IMR-90 (cell line): ENCODE data around the gene TMEM63C. TPM values are rescaled to one million over a fixed set of nuclear protein-coding genes. Genes with fewer than 3 reads are reported as not detected.

ENCODE experiments used
- ATAC-seq: fragments of 200-7000 bp; cut with Tn5 transposase; 2 replicates; pipeline ENCODE4 v1.9.1; 2020; ENCODE audit warnings: low read depth, mild to moderate bottlenecking, moderate library complexity
- BruUV-seq: library from RNA; stranded (reverse); fragments of 400-500 nt; replicated peaks from 2 replicates; lab custom pipeline; 2021; lab: Mats Ljungman, UMichigan
- CTCF ChIA-PET: fragments of 300-600 bp; formaldehyde crosslinking; extraction: SDS; loops from one replicate; lab custom pipeline; 2021; ENCODE audit warnings: antibody characterized with exemption; lab: Yijun Ruan, JAX
- POLR2A ChIA-PET: fragments of 300-600 bp; sonication (Branson Sonifier 250); formaldehyde crosslinking; loops from one replicate; lab custom pipeline; 2022; ENCODE audit warnings: antibody characterized with exemption; ENCODE audit not compliant: unreplicated experiment; lab: Charles Lee
- DNase-seq: peaks from one replicate; pipeline ENCODE4 v3.0.0; 2013
- H2AFZ ChIP-seq: replicated peaks from 2 replicates; pipeline ENCODE3; 2013; ENCODE audit warnings: low read length, mild to moderate bottlenecking; ENCODE audit not compliant: poor library complexity
- H2AK5ac ChIP-seq: 2 replicates; pipeline ENCODE4 v1.6.1; 2013; ENCODE audit warnings: low read depth, low read length, inconsistent platforms
- H2AK9ac ChIP-seq: replicated peaks from 2 replicates; pipeline ENCODE3; 2013; ENCODE audit warnings: mild to moderate bottlenecking, low read depth, low read length, moderate library complexity; ENCODE audit not compliant: poor library complexity
- H2BK120ac ChIP-seq: 2 replicates; pipeline ENCODE4 v1.6.1; 2013; ENCODE audit warnings: low read depth, low read length, inconsistent platforms
- H2BK15ac ChIP-seq: 3 replicates; pipeline ENCODE4 v1.6.1; 2013; ENCODE audit warnings: low read depth, low read length, inconsistent platforms
- H2BK20ac ChIP-seq: 2 replicates; pipeline ENCODE4 v1.6.1; 2013; ENCODE audit warnings: low read depth, mild to moderate bottlenecking, inconsistent platforms, low read length, moderate library complexity
- H2BK5ac ChIP-seq: 2 replicates; pipeline ENCODE4 v1.6.1; 2013; ENCODE audit warnings: mild to moderate bottlenecking, low read depth, low read length, inconsistent platforms; ENCODE audit not compliant: poor library complexity, severe bottlenecking
- H3K14ac ChIP-seq: replicated peaks from 2 replicates; pipeline ENCODE4 v1.6.1; 2013; ENCODE audit warnings: low read depth, low read length, inconsistent platforms
- H3K18ac ChIP-seq: 2 replicates; pipeline ENCODE4 v1.6.1; 2013; ENCODE audit warnings: low read depth, low read length, control low read depth
- H3K23ac ChIP-seq: 2 replicates; pipeline ENCODE4 v1.6.1; 2013; ENCODE audit warnings: low read depth, low read length, inconsistent platforms
- H3K27ac ChIP-seq: 2 replicates; pipeline ENCODE4 v1.5.1; 2013; ENCODE audit warnings: mild to moderate bottlenecking, control low read depth, low read length; ENCODE audit not compliant: insufficient read depth
- H3K27me3 ChIP-seq: 2 replicates; pipeline ENCODE4 v1.6.1; 2013; ENCODE audit warnings: low read length; ENCODE audit not compliant: control insufficient read depth, insufficient read depth
- H3K36me3 ChIP-seq: 2 replicates; pipeline ENCODE4 v1.6.1; 2013; ENCODE audit warnings: low read length, mixed read lengths; ENCODE audit not compliant: control insufficient read depth, insufficient read depth
- H3K4ac ChIP-seq: 2 replicates; pipeline ENCODE4 v1.6.1; 2013; ENCODE audit warnings: low read depth, low read length, inconsistent platforms
- H3K4me1 ChIP-seq: 2 replicates; pipeline ENCODE4 v1.6.1; 2013; ENCODE audit warnings: low read length, mixed read lengths; ENCODE audit not compliant: control insufficient read depth, insufficient read depth
- H3K4me2 ChIP-seq: 2 replicates; pipeline ENCODE4 v1.6.1; 2013; ENCODE audit warnings: low read depth, mild to moderate bottlenecking, control low read depth, low read length, moderate library complexity
- H3K4me3 ChIP-seq: 2 replicates; pipeline ENCODE4 v1.5.1; 2013; ENCODE audit warnings: low read depth, mild to moderate bottlenecking, control low read depth, low read length, moderate library complexity; ENCODE audit not compliant: insufficient read depth
- H3K56ac ChIP-seq: 2 replicates; pipeline ENCODE4 v1.6.1; 2013; ENCODE audit warnings: low read length, inconsistent platforms; ENCODE audit not compliant: insufficient read depth; ENCODE audit errors: extremely low read depth
- H3K79me1 ChIP-seq, 2 experiments: 2 replicates each; pipeline ENCODE4 v1.6.1; 2013; ENCODE audit warnings: low read length in 2 of 2, inconsistent platforms in 1 of 2, low read depth in 1 of 2
- H3K9ac ChIP-seq: 2 replicates; pipeline ENCODE4 v1.6.1; 2013; ENCODE audit warnings: low read depth, low read length, control low read depth
- H3K9me1 ChIP-seq: 2 replicates; pipeline ENCODE4 v1.6.1; 2013; ENCODE audit warnings: low read length, inconsistent platforms; ENCODE audit not compliant: insufficient read depth
- H3K9me3 ChIP-seq: 2 replicates; pipeline ENCODE4 v1.6.1; 2013; ENCODE audit warnings: low read length; ENCODE audit not compliant: control insufficient read depth, insufficient read depth
- H4K20me1 ChIP-seq: 2 replicates; pipeline ENCODE4 v1.6.1; 2013; ENCODE audit warnings: low read length, inconsistent platforms; ENCODE audit not compliant: insufficient read depth
- H4K5ac ChIP-seq: 2 replicates; pipeline ENCODE4 v1.6.1; 2013; ENCODE audit warnings: mild to moderate bottlenecking, low read depth, low read length, control low read depth
- H4K8ac ChIP-seq, 2 experiments: 2 replicates each; pipeline ENCODE4 v1.6.1; 2013; ENCODE audit warnings: low read depth in 2 of 2, low read length in 2 of 2, control low read depth in 1 of 2, inconsistent platforms in 1 of 2
- H4K91ac ChIP-seq: 2 replicates; pipeline ENCODE4 v1.6.1; 2013; ENCODE audit warnings: low read depth, low read length, inconsistent platforms; ENCODE audit not compliant: insufficient read depth
- BHLHE40 ChIP-seq: fragments of 150-350 bp; IDR thresholded peaks from 2 replicates; pipeline ENCODE4 v1.6.1; 2016; ENCODE audit warnings: mild to moderate bottlenecking, low read depth, low read length
- CEBPB ChIP-seq: IDR thresholded peaks from 2 replicates; pipeline ENCODE4 v1.6.1; 2012; ENCODE audit warnings: low read depth, low read length, improper control_type of control experiment
- CTCF ChIP-seq: conservative IDR thresholded peaks from 2 replicates; pipeline ENCODE4 v1.5.1; 2012; ENCODE audit warnings: mild to moderate bottlenecking, low read depth, low read length, improper control_type of control experiment
- ELK1 ChIP-seq: fragments of 150-350 bp; IDR thresholded peaks from 2 replicates; pipeline ENCODE4 v1.6.1; 2016; ENCODE audit warnings: low read depth, mild to moderate bottlenecking, low read length, moderate library complexity, borderline replicate concordance
- FOS ChIP-seq: fragments of 150-350 bp; IDR thresholded peaks from 2 replicates; pipeline ENCODE4 v1.6.1; 2016; ENCODE audit warnings: low read depth, low read length
- MAFK ChIP-seq: IDR thresholded peaks from 2 replicates; pipeline ENCODE4 v1.6.1; 2012; ENCODE audit warnings: low read depth, low read length, improper control_type of control experiment
- MAZ ChIP-seq: IDR thresholded peaks from 2 replicates; pipeline ENCODE4 v1.6.1; 2012; ENCODE audit warnings: low read depth, mild to moderate bottlenecking, low read length, improper control_type of control experiment, moderate library complexity, borderline replicate concordance
- MXI1 ChIP-seq: IDR thresholded peaks from 2 replicates; pipeline ENCODE4 v1.6.1; 2012; ENCODE audit warnings: low read depth, mild to moderate bottlenecking, low read length, moderate library complexity, borderline replicate concordance
- POLR2A ChIP-seq: IDR thresholded peaks from 2 replicates; pipeline ENCODE4 v1.6.1; 2012; ENCODE audit warnings: mild to moderate bottlenecking, low read depth, low read length
- RFX5 ChIP-seq: IDR thresholded peaks from 2 replicates; pipeline ENCODE4 v1.8.0; 2012; ENCODE audit warnings: low read depth, mild to moderate bottlenecking, low read length, moderate library complexity
- SMC3 ChIP-seq: fragments of 150-350 bp; IDR thresholded peaks from 2 replicates; pipeline ENCODE4 v1.6.1; 2016; ENCODE audit warnings: low read depth, mild to moderate bottlenecking, antibody characterized with exemption, low read length, moderate library complexity
- USF2 ChIP-seq: fragments of 150-350 bp; IDR thresholded peaks from 2 replicates; pipeline ENCODE4 v1.6.1; 2017; ENCODE audit warnings: mild to moderate bottlenecking, antibody characterized with exemption, low read length, low read depth
- WGBS, 2 experiments: methylation state at CpG; one replicate each; pipeline versions ENCODE4 v1.1.5 to v1.1.7; 2013; ENCODE audit warnings: missing lambda C conversion rate in 2 of 2; ENCODE audit not compliant: insufficient read length in 1 of 2; ENCODE audit errors: extremely low coverage in 2 of 2; 5-methylcytosine and 5-hydroxymethylcytosine counted together
- dilution Hi-C: fragments of 300-500 bp; cut with HindIII; formaldehyde crosslinking; loops from one replicate; pipeline ENCODE4 v1.14.3; 2018; ENCODE audit warnings: low sequenced_read_pairs; ENCODE audit not compliant: unreplicated experiment
- in situ Hi-C: fragments of 300-500 bp; cut with MboI; formaldehyde crosslinking; loops from 3 replicates; pipeline ENCODE4 v1.14.3; 2019; ENCODE audit warnings: low sequenced_read_pairs, inconsistent platforms, mixed read lengths
- intact Hi-C: fragments of 100-400 bp; cut with micrococcal nuclease; formaldehyde crosslinking; loops from 2 replicates; pipeline ENCODE4 v1.10.0; 2022
- polyA plus RNA-seq, 3 experiments: library from polyadenylated mRNA; depleted of rRNA; stranded (reverse); fragments of >200 nt; gene quantifications; 2 replicates each; pipeline ENCODE4 v1.2.3, GENCODE V29; 2012; ENCODE audit warnings: low replicate concordance in 1 of 3
- total RNA-seq: library from RNA; depleted of rRNA; stranded (reverse); fragments of >200 nt; gene quantifications from 2 replicates; pipeline ENCODE4 v1.2.3, GENCODE V29; 2012

The TMEM63C gene
- total and polyA plus RNA-seq, 2 of the 4 experiments (the other 2 are of a cell fraction): under 0.01 TPM; not detected in 1

- Histone ChIP-seq H3K9me1 (0 out of 2 replicates have a peak, but pooled peaks cover 3% of the 10 kb centered on the region), H2AK5ac (no peak overlapping the region), H4K8ac (no peak overlapping the region), H2BK20ac (no peak overlapping the region), H2BK5ac (no peak overlapping the region), H3K4ac (no peak overlapping the region), H4K91ac (no peak overlapping the region), H3K4me3 (no peak overlapping the region), H3K27me3 (peaks cover 33% of the 10 kb centered on the region), H3K14ac (no peak overlapping the region), H3K9ac (no peak overlapping the region), H3K27ac (no peak overlapping the region), H3K9me3 (no peaks in the 10 kb centered on the region), H2AFZ (peak overlapping the region; percentile 43), H2BK15ac (no peak overlapping the region), H3K36me3 (no peaks in the 10 kb centered on the region), H3K79me1 (no peaks in the 10 kb centered on the region), H3K23ac (no peak overlapping the region), H4K20me1 (no peaks in the 10 kb centered on the region; the same call in 1 of the 2 replicates), H2BK120ac (no peak overlapping the region), H2AK9ac (no peak overlapping the region), H4K5ac (no peak overlapping the region), H3K18ac (no peak overlapping the region), H3K4me1 (no peaks in the 10 kb centered on the region), H3K56ac (no peak overlapping the region), H3K4me2 (no peak overlapping the region)
- intact Hi-C loops (no loop called here), in situ Hi-C loops (no loop called here), dilution Hi-C loops (no loop called here)
- POLR2A ChIA-PET: no interaction called here
- DNase-seq (no peak), ATAC-seq (no peak)
- 90% methylated on average over 2 of the region's 11 CpGs; no CpG with 5 or more reads in 1 of the 2 experiments for WGBS, 2 experiments
- CTCF ChIA-PET: no interaction called here
- TF ChIP-seq FOS (no peak), SMC3 (no peak), MXI1 (no peak), USF2 (no peak), MAZ (no peak), CTCF (no peak), CEBPB (no peak), BHLHE40 (no peak), ELK1 (no peak), RFX5 (no peak), MAFK (no peak), POLR2A (no peak)
- BruUV-seq: no TSS peak
Measured at GRCh38 chr14:77260199-77260598, 78.6 kb downstream of the TMEM63C start.
